CD4-positive, alpha-beta T cell treated with Interleukin-6 at 100 ng/mL for 8 hours (primary cell): ENCODE results near the gene NFE2L2.
"Not testable (repeated sequence)": the region's sequence is repeated elsewhere in the genome, so short reads cannot be mapped to it uniquely, and the experiment has no call there.

ENCODE experiments used
- DNase-seq: peaks from one replicate; pipeline ENCODE4 v3.0.0-alpha.2; 2020; ENCODE audit warnings: mixed read lengths, low spot score

NFE2L2 gene

DNA sequence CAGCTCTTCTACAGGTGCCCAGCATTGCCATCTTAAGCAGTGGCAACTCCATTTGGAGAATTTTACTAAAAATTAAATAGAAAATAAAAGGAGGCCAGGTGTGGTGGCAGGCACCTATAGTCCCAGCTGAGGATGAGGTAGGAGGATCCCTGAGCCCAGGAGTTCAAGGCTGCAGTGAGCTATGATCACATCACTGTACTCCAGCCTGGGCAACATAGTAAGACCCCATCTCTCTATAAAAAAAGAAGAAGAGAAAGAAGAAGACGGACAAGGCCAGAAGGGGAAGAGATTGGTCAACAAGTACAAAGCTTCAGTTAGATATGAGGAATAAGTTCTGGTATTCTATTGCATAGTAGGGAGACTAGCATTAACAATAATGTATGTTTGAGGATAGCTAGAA, 73.6 kb downstream of the NFE2L2 start:
- DNase-seq, result no peak

- no peak for DNase-seq
Observed at GRCh38 chr2:177188482-177189469, 75.8 kb downstream of the NFE2L2 start.

- DNase-seq, result no peak
Observed at GRCh38 chr2:177187631-177188312, 76.8 kb downstream of the NFE2L2 start.

DNA sequence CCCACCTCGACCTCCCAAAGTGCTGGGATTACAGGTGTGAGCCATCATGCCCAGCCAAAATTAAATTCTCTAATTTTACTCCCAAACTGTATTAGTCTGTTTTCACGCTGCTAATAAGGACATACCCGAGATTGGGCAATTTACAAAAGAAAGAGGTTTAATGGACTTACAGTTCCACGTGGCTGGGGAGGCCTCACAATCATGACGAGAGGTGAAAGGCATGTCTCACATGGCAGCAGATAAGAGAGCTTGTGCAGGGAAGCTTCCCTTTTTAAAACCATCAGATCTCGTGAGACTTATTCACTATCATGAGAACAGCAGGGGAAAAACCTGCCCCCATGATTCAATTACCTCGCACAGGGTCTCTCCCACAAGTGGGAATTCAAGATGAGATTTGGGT, 78.5 kb downstream of the NFE2L2 start:
- not testable (repeated sequence) for DNase-seq

DNA sequence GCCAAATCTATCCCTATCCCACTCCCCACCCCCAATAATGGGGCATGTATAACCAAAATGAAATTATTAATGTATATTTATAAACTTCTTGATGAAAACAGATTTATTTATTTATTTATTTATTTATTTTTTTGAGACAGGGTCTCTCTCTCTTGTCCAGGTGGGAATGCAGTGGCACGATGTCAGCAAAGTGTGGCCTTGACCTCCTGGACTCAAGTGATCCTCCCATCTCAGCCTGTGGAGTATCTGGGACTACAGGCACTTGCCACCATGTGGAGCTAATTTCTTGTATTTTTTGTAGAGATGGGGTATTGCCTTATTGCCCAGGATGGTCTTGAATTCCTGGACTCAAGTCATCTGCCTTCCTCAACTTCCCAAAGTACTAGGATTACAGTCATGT, 79.9 kb downstream of the NFE2L2 start:
- DNase-seq, result no peak

- no peak for DNase-seq
Observed at GRCh38 chr2:177183860-177184259, 80.7 kb downstream of the NFE2L2 start.
